ENCODE results near the gene BFSP1. TPM values are rescaled to one million over a fixed set of nuclear protein-coding genes. Genes with fewer than 3 reads are reported as not detected.

The BFSP1 gene
- total and polyA plus RNA-seq, 7 donors = 0.51 to 3.6 (median 1.2) TPM; not detected in 1

- 10 to 56% methylated on average over 3 of the region's 3 CpGs for WGBS, 2 donors
- H3K9me3 ChIP-seq = no peaks in the 10 kb centered on the region
- DNase-seq = no peak
- peak overlapping the region; percentile 99 to 100 (median 100) for H3K27ac ChIP-seq
- no peaks in the 10 kb centered on the region for H3K27me3 ChIP-seq
- no peak for TF ChIP-seq POLR2AphosphoS5 (IDR thresholded peaks at IDR 0.05)
- TF ChIP-seq CTCF (IDR thresholded peaks at IDR 0.05) = no peak
- TF ChIP-seq EP300 (IDR thresholded peaks at IDR 0.05) = no peak
- no peak for TF ChIP-seq POLR2A (IDR thresholded peaks at IDR 0.05)
- no peaks in the 10 kb centered on the region for H3K36me3 ChIP-seq
- intact Hi-C loops (cut with DNase I) = no loop called here
- H3K4me1 ChIP-seq = peaks cover 0 to 68% (median 52%) of the 10 kb centered on the region in 4 donors
- H3K4me3 ChIP-seq = no peak overlapping the region
Measured at GRCh38 chr20:17557675-17558006, 26.5 kb upstream of the BFSP1 start.

GRCh38 chr20:17556837-17557674 is 25.9 kb upstream of the BFSP1 start:
- H3K4me3 ChIP-seq = no peak overlapping the region
- intact Hi-C loops (cut with DNase I) = no loop called here
- peak; percentile 93 for DNase-seq
- H3K36me3 ChIP-seq = no peaks in the 10 kb centered on the region
- no peaks in the 10 kb centered on the region for H3K9me3 ChIP-seq
- peak in 1 of 4 donors; percentile 46 for TF ChIP-seq EP300 (IDR thresholded peaks at IDR 0.05)
- TF ChIP-seq POLR2AphosphoS5 (IDR thresholded peaks at IDR 0.05) = peak in 3 of 4 donors; percentile 65 to 72 (median 65)
- no peak for TF ChIP-seq CTCF (IDR thresholded peaks at IDR 0.05)
- no peak for TF ChIP-seq POLR2A (IDR thresholded peaks at IDR 0.05)
- H3K4me1 ChIP-seq = peaks cover 0 to 62% (median 46%) of the 10 kb centered on the region in 4 donors
- H3K27me3 ChIP-seq = no peaks in the 10 kb centered on the region
- H3K27ac ChIP-seq = peak overlapping the region; percentile 99 to 100 (median 100)
- WGBS, 2 donors = 27 to 73% methylated on average over 11 of the region's 11 CpGs

GRCh38 chr20:17555106-17555505 is 23.9 kb upstream of the BFSP1 start:
- no peak for DNase-seq
- TF ChIP-seq POLR2A (IDR thresholded peaks at IDR 0.05) (no peak), CTCF (IDR thresholded peaks at IDR 0.05) (no peak), EP300 (IDR thresholded peaks at IDR 0.05) (no peak), POLR2AphosphoS5 (IDR thresholded peaks at IDR 0.05) (no peak)
- no peaks in the 10 kb centered on the region for H3K27me3 ChIP-seq
- H3K4me1 ChIP-seq = peaks cover 0 to 52% (median 47%) of the 10 kb centered on the region in 4 donors
- no peaks in the 10 kb centered on the region for H3K36me3 ChIP-seq
- H3K9me3 ChIP-seq = peaks cover 0 to 3% (median 0%) of the 10 kb centered on the region in 4 donors
- H3K4me3 ChIP-seq = no peak overlapping the region
- H3K27ac ChIP-seq = peak overlapping the region; percentile 99 to 100 (median 100)
- WGBS, 2 donors = 91 to 97% methylated on average over 3 of the region's 3 CpGs
- intact Hi-C loops (cut with DNase I) = no loop called here

GRCh38 chr20:17549131-17549530 is 18.0 kb upstream of the BFSP1 start:
- Histone ChIP-seq H3K4me1 (peaks cover 0 to 26% (median 18%) of the 10 kb centered on the region in 4 donors), H3K9me3 (peaks cover 0 to 3% (median 0%) of the 10 kb centered on the region in 4 donors), H3K27me3 (no peaks in the 10 kb centered on the region), H3K4me3 (no peak overlapping the region), H3K27ac (peak overlapping the region in 3 of 4 donors; percentile 68 to 80 (median 72)), H3K36me3 (no peaks in the 10 kb centered on the region)
- 84 to 89% methylated on average over 4 of the region's 4 CpGs for WGBS, 2 donors
- TF ChIP-seq CTCF (IDR thresholded peaks at IDR 0.05) (no peak), POLR2AphosphoS5 (IDR thresholded peaks at IDR 0.05) (no peak), EP300 (IDR thresholded peaks at IDR 0.05) (no peak), POLR2A (IDR thresholded peaks at IDR 0.05) (no peak)
- no peak for DNase-seq
- intact Hi-C loops (cut with DNase I) = no loop called here

Measured in sigmoid colon (tissue), 7 donors.